ENCODE measurements around the gene BPIFB3. TPM values are rescaled to one million over a fixed set of nuclear protein-coding genes. Genes with fewer than 3 reads are reported as not detected.
A peak's percentile ranks its signal among the peaks of the same experiment; 100 is the strongest.

Gene BPIFB3
- total and polyA plus RNA-seq, 2 of the 13 experiments (the other 11 are each of a cell fraction or from before 2014, with no cell fraction given): 0.09 TPM; not detected in 1

GRCh38 chr20:33005908-33006775 lies 47.6 kb upstream of the BPIFB3 start (continued):
- TF ChIP-seq PRDM4 (CRISPR knock-in tag; IDR thresholded peaks at IDR 0.05; ENCODE audit: borderline replicate concordance) (peak; percentile 45; the same call in 1 of the 2 replicates), LBX2 (CRISPR knock-in tag; IDR thresholded peaks at IDR 0.05; ENCODE audit: borderline replicate concordance) (no peak), MAZ (IDR thresholded peaks at IDR 0.05; ENCODE audit: borderline replicate concordance, low read depth, low read length) (no peak; the same call in 1 of the 2 replicates), MAZ (CRISPR knock-in tag; IDR thresholded peaks at IDR 0.05; ENCODE audit: low read depth) (peak; percentile 76), TIGD3 (CRISPR knock-in tag; IDR thresholded peaks at IDR 0.05; ENCODE audit: borderline replicate concordance) (no peak), ZNF770 (CRISPR knock-in tag; IDR thresholded peaks at IDR 0.05) (0 out of 2 replicates have a peak, but pooled peaks have one; percentile 34), NFE2L2 (IDR thresholded peaks at IDR 0.05; ENCODE audit: low read length) (no peak), ZNF335 (CRISPR knock-in tag; IDR thresholded peaks at IDR 0.05) (peak; percentile 91), ZNF274 (CRISPR knock-in tag; IDR thresholded peaks at IDR 0.05) (no peak), ZNF383 (CRISPR knock-in tag; IDR thresholded peaks at IDR 0.05; ENCODE audit: borderline replicate concordance) (no peak), TFDP1 (CRISPR knock-in tag; IDR thresholded peaks at IDR 0.05; ENCODE audit: borderline replicate concordance) (peak; percentile 43; the same call in 1 of the 2 replicates), ZNF543 (CRISPR knock-in tag; IDR thresholded peaks at IDR 0.05) (peak; percentile 61; the same call in 1 of the 2 replicates), ZNF850 (CRISPR knock-in tag; conservative IDR thresholded peaks at IDR 0.05) (no peak), SRSF4 (IDR thresholded peaks at IDR 0.05; ENCODE audit: low read depth, low read length, poor library complexity, severe bottlenecking) (no peak), PITX1 (CRISPR knock-in tag; IDR thresholded peaks at IDR 0.05) (peak; percentile 87), BRF2 (CRISPR knock-in tag; IDR thresholded peaks at IDR 0.05) (no peak), JDP2 (CRISPR knock-in tag; IDR thresholded peaks at IDR 0.05; ENCODE audit: borderline replicate concordance) (no peak), SAFB2 (CRISPR knock-in tag; IDR thresholded peaks at IDR 0.05; ENCODE audit: borderline replicate concordance, low read depth) (peak; percentile 60)
